ENCODE data around the gene DENND4A.

The DENND4A gene

DNA sequence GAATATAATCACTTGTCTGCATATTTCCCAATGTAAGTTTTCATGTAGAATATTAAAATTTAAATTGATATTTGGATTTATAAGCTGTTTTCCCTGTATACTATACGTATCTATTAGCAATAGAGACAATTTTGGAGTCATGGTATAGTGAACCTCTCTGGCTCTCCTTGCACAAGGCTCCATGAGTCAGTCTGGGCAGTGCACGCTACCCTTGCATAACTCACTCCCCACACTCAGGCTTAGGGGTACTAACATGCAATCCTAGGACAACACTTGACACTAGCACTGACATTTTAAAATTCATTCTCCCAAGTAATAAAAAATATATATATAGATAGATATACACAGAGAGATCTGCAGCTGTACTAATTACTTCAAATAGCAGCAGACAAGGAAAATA lies 131.2 kb downstream of the DENND4A start:
- DNase-seq, result no peak

DNA sequence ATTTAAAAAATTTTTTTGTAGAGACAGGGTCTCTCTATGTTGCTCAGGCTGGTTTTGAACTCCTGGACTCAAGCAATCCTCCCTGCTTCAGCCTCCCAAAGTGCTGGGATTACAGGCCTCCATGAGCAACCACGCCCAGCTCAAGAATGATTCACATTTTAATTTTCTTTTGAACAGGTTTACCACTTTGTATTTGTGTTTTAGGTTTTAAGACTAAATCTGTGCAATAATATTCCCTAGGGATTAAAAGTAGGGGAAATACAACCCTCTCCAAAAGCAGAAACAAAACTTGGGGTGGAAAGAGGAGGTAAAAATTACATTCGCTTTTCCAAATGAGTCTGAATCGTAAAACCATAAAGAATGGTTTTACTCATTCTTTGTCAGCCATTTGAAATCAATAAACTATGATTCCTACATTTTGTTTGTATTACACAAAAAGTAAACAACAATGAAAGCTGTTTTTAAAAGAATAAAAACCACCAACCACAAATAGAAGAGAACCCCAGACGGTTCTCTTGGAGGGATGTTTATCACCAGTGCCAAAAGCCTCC lies 132.5 kb downstream of the DENND4A start:
- no peak for DNase-seq

DNA sequence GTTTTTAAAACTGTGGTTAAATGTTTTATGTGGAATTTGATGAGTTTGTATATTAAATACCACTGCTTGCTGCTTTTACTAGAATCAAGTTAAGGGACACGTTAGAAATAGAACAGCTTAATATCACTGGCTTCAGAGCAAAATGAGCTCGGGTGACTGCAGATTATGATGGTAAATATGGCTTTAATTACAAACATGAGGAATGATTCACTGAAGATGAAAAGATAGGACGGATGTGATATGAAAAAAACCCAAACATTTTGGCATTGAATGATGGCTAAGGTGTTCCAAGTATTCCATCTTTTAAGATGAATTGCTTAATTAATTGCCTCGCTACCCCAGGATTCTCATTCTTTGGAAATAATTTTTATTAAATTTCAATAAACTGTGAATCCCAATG lies 136.6 kb downstream of the DENND4A start:
- DNase-seq, result no peak

- no peak for DNase-seq
Observed at GRCh38 chr15:65655026-65655425, 137.1 kb downstream of the DENND4A start.

DNA sequence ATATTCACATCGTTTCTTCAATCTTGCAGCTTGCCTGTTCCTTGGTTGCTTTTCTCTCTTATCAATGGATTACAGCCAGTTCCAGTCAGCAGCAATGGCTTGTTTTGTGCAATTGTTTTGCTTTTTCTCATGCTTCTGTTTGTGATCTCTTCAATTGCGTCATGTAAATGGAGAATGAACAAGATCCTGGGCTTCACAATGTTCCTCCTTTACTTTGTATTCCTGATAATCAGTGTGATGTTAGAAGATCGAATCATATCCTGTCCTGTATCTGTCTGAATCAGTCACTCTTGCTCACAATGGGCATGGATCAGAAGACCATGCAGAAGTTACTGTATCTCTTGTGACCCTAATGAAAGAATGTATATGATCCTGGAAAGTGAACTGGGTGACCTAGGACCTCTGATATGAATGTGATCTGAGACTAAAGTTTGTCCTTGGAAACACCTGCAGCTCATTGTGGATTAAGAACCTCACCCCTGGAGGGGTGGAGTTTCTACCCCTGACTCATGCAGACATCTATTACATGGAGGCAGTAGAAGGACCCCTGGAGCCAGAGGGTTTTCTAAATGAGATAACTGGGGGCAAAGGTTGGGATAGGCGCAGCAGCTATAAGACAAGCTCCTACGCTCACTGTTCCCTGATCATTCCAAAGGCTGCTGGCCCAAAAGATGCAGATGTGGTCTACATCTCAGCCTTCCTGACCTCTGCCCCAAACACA lies 138.1 kb downstream of the DENND4A start:
- no peak for DNase-seq

- DNase-seq, result no peak
Observed at GRCh38 chr15:65653341-65653740, 138.8 kb downstream of the DENND4A start.

GRCh38 chr15:65651831-65652749 lies 140.0 kb downstream of the DENND4A start:
- DNase-seq, result no peak

- DNase-seq, result no peak
Observed at GRCh38 chr15:65651042-65651322, 141.1 kb downstream of the DENND4A start.

GRCh38 chr15:65650312-65651041 lies 141.6 kb downstream of the DENND4A start:
- no peak for DNase-seq

DNA sequence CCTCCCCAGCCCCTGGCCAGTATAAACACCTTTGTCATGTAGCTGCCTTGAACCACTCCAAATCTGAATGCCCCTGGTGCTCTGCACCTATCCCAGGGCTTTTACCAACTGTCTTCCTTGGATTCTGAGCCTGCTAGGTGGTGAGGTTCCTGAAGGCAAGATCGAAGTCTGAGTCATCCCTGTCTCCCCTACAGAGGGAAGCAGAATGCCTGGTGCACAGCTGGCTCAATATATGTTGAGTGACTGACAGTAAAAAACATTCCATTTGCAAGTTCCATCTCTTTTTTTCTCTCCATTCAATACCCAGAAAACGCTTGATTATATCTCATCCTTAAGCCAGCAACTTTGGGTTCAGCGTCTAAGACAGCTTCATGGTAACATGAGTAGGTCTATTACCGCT lies 145.6 kb downstream of the DENND4A start:
- no peak for DNase-seq

DNA sequence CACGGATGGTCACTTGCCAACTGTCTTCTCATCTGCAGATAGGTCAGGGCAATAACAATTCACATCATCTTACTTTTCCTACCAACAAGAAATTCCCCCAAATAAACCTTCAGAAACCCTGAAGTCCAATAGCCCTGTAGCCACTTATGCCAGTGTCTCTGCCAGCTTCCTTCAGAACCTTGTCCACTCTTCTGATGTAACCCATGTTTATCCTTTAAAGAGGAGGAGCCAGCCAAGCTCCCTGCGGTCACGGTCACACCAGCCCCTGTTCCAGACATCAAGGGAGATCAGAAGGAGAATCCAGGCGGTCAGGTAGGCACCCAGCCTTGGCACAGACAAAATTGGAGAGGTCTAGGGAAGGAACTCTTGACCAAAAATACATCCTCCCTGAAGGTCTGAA lies 146.7 kb downstream of the DENND4A start:
- DNase-seq, result no peak

- no peak for DNase-seq
Observed at GRCh38 chr15:65644282-65644681, 147.8 kb downstream of the DENND4A start.

GRCh38 chr15:65642594-65642993 lies 149.5 kb downstream of the DENND4A start:
- DNase-seq, result no peak

DNA sequence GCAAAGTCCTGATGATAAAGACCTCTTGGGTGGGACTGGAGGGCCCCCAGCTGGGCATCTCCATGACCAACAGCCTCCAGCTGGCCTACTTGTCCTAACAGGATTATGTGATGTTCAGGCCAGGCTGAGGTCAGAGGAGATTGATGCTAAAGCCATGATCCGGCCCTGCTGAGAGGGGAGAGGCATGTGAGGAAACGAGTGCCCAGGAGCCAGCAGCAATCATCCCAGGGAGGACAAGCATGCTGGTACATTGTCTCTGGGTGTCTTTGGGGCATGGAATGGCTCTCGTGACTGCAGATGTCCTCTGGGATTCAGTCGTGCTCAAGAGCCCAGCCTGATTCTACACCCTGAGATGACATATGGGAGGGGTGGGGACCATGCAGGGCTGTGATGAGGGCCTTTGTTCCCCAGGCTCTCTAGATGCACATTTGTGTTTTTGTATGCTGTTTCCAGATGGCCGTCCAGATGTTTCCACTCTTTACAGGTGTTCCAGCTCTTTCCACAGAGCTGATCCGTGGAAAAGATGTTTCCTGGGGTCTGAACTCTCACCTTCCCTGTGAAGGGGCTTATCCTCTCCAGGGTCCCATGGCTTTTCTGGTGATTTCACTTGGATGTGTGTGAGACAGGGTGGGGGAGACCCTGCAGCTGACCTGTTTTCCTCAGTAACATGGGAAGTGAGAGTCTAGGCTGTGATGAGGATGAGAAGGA lies 150.2 kb downstream of the DENND4A start:
- DNase-seq, result no peak

DNA sequence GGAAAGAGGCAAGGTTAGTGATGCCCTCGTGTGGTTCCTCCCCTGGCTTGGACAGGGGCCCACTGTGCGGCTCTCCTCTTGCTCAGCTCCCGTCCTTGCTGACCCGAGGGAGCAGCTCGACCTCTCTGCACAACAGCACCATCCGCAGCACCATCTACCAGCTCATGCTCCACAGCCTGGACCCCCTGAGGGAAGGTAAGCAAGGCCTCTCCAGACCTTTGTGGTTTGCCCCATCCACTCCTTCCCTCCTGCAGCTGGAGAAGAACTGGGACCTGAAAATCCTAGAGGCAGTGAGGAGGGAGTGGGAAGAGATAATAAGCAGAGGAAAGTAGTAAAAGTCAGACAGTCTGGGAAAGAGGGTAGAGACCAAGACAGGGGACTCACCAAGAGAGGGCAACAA lies 152.6 kb downstream of the DENND4A start:
- DNase-seq, result no peak

DNA sequence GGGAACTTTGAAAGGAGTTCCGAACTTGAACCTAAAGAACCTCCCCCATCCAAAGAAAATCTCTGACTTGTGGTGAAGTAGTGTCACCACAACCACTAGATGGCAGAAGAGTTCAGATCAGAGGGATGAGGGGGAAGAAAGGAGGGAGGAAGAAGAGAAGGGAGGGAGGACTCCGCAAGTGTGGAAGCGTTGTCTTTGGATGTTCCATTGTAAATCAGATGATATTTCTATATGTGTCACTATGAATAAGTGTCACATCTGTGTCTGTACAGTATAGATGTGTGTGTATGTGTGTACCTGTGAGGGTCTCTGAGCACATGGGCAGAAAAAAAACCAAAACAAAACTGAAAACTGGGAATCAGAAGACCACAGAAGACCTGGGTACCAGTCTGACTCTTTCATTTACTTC lies 153.4 kb downstream of the DENND4A start:
- DNase-seq, result no peak

DNA sequence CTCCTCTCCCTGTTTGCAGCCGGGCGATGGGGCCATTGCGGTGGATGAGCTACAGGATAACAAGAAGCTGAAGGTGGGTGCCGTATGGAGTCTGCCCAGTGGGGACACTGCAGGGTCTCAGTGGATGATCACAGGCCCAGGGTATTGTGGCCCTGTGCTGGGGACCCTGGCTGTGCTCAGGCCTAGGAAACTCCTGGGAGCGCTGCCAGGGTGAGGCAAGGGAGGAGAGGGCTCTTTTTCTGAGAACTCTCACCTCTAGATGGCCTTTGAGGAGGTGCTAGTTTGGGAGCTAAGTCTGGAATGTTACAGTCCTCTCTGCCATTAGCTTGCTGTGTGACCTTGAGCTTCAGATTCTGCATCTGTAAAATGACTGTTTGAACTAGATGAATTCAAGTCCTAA lies 154.0 kb downstream of the DENND4A start:
- DNase-seq, result no peak

DNA sequence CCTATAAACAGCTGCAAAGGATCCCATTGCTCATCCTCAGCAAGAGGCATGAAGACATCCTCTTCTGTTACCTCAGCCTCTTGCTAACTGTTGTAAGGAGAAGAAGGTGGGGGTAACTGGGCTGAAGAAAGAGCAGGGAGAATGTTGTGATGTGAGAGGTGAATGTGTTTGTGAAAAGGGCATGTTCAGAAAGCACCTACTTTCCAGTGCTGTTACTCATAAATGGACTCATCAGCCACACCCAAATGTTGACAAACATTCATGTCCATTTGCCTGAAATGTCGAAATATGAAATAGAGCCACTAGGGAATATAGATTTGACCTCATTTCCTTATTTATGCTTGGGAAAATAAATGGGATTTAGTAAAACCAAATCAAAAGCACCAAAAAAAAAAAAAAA lies 157.7 kb downstream of the DENND4A start:
- DNase-seq, result no peak

DNA sequence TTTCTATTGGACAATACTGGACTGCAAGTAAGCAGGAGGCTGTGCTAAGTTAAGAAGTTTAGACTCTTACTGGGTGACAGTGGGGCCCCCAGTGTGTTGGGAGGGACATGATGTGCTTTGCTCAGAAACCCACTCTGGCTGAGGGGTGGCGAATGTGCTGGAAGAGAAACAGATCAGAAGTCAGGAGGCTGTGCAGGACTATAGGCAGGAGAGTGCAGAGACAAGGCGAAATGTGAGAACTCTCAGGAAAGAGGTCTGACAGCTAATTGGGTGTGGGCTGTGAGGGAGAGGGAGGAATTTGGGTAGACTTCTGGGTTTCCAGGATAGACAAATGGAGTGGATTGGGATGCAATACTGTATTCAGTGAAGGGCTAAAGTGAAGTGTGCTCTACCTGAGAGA lies 158.3 kb downstream of the DENND4A start:
- no peak for DNase-seq

- no peak for DNase-seq
Observed at GRCh38 chr15:65632780-65633375, 159.2 kb downstream of the DENND4A start.

GRCh38 chr15:65631503-65631902 lies 160.6 kb downstream of the DENND4A start:
- no peak for DNase-seq

DNA sequence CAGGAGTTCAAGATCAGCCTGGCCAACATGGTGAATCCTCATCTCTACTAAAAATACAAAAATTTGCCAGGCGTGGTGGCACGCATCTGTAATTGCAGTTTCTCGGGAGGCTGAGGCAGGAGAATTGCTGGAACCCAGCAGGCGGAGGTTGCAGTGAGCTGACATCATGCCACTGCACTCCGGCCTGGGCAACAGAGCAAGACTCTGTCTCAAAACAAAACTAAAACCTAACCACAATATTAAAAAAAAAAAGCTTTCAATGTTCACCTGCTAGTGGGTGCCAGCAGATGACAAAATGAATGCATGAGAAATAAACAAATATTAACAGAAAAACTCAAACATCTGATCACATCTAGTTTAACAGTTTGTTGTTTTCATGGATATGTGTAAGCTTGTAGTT lies 161.3 kb downstream of the DENND4A start:
- no peak for DNase-seq
